HepG2 (cell line): ENCODE measurements around the gene KIN. TPM values are rescaled to one million over a fixed set of nuclear protein-coding genes. Genes with fewer than 3 reads are reported as not detected.

Experiments used
- CENPT ChIP-seq: sonication (generic); formaldehyde crosslinking; IDR thresholded peaks from 2 replicates; pipeline ENCODE4 v1.8.0; 2022; ENCODE audit warnings: low read depth, mild to moderate bottlenecking, moderate library complexity, missing genetic modification reagents
- KAT2B ChIP-seq: fragments of 150-350 bp; IDR thresholded peaks from 2 replicates; pipeline ENCODE4 v1.6.1; 2014; ENCODE audit warnings: low read depth, low read length, borderline replicate concordance
- KDM5B ChIP-seq: sonication (generic); formaldehyde crosslinking; IDR thresholded peaks from 2 replicates; pipeline ENCODE4 v1.4.0; 2020; ENCODE audit warnings: missing genetic modification reagents, mild to moderate bottlenecking, borderline replicate concordance
- MLLT10 ChIP-seq: sonication (generic); formaldehyde crosslinking; IDR thresholded peaks from 2 replicates; pipeline ENCODE4 v1.4.0; 2020; ENCODE audit warnings: missing genetic modification reagents
- NRL ChIP-seq: sonication (generic); formaldehyde crosslinking; IDR thresholded peaks from 2 replicates; pipeline ENCODE4 v1.5.0; 2020; ENCODE audit warnings: missing genetic modification reagents, mild to moderate bottlenecking, moderate library complexity, borderline replicate concordance
- PAXIP1 ChIP-seq: sonication (generic); formaldehyde crosslinking; conservative IDR thresholded peaks from 2 replicates; pipeline ENCODE4 v1.4.0; 2020; ENCODE audit warnings: mild to moderate bottlenecking, missing genetic modification reagents, moderate library complexity
- PHF8 ChIP-seq: sonication (generic); formaldehyde crosslinking; IDR thresholded peaks from 2 replicates; pipeline ENCODE4 v1.5.0; 2020; ENCODE audit warnings: missing genetic modification reagents
- RNF219 ChIP-seq: sonication (generic); formaldehyde crosslinking; IDR thresholded peaks from 2 replicates; pipeline ENCODE4 v1.5.0; 2020; ENCODE audit warnings: mild to moderate bottlenecking, missing genetic modification reagents
- SATB2 ChIP-seq: sonication (generic); formaldehyde crosslinking; IDR thresholded peaks from 2 replicates; pipeline ENCODE4 v1.5.0; 2020; ENCODE audit warnings: missing genetic modification reagents
- TBP ChIP-seq: sonication (generic); formaldehyde crosslinking; IDR thresholded peaks from 2 replicates; pipeline ENCODE4 v1.5.0; 2020; ENCODE audit warnings: missing genetic modification reagents
- ZBTB34 ChIP-seq: sonication (generic); formaldehyde crosslinking; IDR thresholded peaks from 2 replicates; pipeline ENCODE4 v1.8.0; 2022; ENCODE audit warnings: mild to moderate bottlenecking, missing genetic modification reagents
- ZBTB38 ChIP-seq: sonication (generic); formaldehyde crosslinking; IDR thresholded peaks from 2 replicates; pipeline ENCODE4 v1.5.1; 2020; ENCODE audit warnings: mild to moderate bottlenecking, missing genetic modification reagents
- ZNF275 ChIP-seq: sonication (generic); formaldehyde crosslinking; IDR thresholded peaks from 2 replicates; pipeline ENCODE4 v1.8.0; 2022; ENCODE audit warnings: missing genetic modification reagents, mild to moderate bottlenecking, inconsistent platforms, borderline replicate concordance
- ZNF543 ChIP-seq: sonication (generic); formaldehyde crosslinking; IDR thresholded peaks from 2 replicates; pipeline ENCODE4 v1.4.0; 2020; ENCODE audit warnings: mild to moderate bottlenecking, missing genetic modification reagents
- polyA plus RNA-seq, 8 experiments: library from polyadenylated mRNA; depleted of rRNA in 3 of 8; stranded (reverse) in 7 of 8; unstranded in 1 of 8; fragments of >200 nt; fragmentation: Illumina TruSeq in 4 of 8; extraction: Trizol in 4 of 8; gene quantifications; 2 replicates each; pipeline versions ENCODE4 v1.2.1 to v1.2.3, GENCODE V29; 2011 to 2016; ENCODE audit warnings: low read depth in 4 of 8, missing spikeins in 1 of 8, mixed read lengths in 1 of 8; ENCODE audit not compliant: insufficient read depth in 1 of 8
- total RNA-seq, 5 experiments: library from RNA; depleted of rRNA; stranded (reverse); fragments of >200 nt; fragmentation: Illumina TruSeq; extraction: Trizol; gene quantifications; 2 replicates each; pipeline ENCODE4 v1.2.3, GENCODE V29; 2016; ENCODE audit warnings: low read depth in 1 of 5
- TF ChIP-seq, protein P1 (sequence below): sonication (generic); formaldehyde crosslinking; conservative IDR thresholded peaks from 2 replicates; pipeline ENCODE4 v1.8.0; 2022; ENCODE audit warnings: missing genetic modification reagents
- TF ChIP-seq, protein P2 (sequence below): IDR thresholded peaks from 2 replicates; pipeline ENCODE4 v1.6.1; 2016; ENCODE audit warnings: missing compliant biosample characterization, missing genetic modification reagents, borderline replicate concordance

KIN gene
- total and polyA plus RNA-seq, 2 of the 13 experiments (the other 11 are each of a cell fraction or from before 2014, with no cell fraction given), result 4.9 to 23.2 TPM

DNA sequence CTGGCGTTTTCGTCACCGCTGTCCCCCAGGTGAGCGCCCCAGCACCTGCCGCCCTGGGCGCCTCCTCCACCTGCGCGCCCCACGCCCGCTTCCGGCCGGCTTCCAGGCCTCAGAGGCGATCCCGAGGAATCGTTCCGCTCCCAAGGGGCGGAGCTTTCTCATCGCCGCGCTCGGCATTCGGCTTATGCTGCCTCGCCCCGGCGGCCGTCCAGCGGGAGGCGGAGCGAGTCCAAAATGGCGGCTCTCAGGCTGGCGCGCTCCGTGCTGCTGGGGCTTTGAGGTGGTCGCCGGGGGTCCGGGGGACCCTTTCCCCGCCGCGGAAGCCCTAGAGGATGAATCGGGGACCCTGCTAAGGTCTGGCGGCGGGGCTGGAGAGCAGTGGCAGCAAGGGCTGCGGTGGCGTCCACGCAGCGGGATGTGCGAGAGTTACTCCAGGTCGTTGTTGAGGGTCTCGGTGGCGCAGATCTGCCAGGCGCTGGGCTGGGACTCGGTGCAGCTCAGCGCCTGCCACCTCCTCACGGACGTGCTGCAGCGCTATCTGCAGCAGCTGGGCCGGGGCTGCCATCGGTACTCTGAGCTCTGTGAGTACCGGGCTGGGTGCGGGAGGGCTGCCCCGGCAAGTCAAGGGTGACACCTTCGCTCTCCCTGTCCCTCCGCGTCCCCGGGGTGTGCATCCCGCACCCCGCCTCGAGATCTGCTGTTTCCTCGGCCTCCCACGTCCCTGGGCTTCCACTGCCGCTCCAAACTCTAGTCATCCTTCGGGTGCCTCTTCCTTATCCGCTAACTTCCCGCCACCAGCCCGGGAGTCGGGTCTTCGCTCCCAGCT is 30.7 kb upstream of the KIN start, which contains the start of gene TAF3 (continued):
- TF ChIP-seq, protein P1, sequence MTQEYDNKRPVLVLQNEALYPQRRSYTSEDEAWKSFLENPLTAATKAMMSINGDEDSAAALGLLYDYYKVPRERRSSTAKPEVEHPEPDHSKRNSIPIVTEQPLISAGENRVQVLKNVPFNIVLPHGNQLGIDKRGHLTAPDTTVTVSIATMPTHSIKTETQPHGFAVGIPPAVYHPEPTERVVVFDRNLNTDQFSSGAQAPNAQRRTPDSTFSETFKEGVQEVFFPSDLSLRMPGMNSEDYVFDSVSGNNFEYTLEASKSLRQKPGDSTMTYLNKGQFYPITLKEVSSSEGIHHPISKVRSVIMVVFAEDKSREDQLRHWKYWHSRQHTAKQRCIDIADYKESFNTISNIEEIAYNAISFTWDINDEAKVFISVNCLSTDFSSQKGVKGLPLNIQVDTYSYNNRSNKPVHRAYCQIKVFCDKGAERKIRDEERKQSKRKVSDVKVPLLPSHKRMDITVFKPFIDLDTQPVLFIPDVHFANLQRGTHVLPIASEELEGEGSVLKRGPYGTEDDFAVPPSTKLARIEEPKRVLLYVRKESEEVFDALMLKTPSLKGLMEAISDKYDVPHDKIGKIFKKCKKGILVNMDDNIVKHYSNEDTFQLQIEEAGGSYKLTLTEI (CRISPR knock-in tag), result no peak
- TF ChIP-seq PHF8 (CRISPR knock-in tag) (peak; percentile 98), ZNF275 (peak; percentile 46; the same call in 1 of the 2 replicates), KDM5B (peak; percentile 48), MLLT10 (CRISPR knock-in tag) (no peak), NRL (CRISPR knock-in tag) (peak; percentile 81), SATB2 (CRISPR knock-in tag) (no peak), ZBTB34 (0 out of 2 replicates have a peak, but pooled peaks have one; percentile 40), ZNF543 (peak; percentile 49; the same call in 1 of the 2 replicates), RNF219 (CRISPR knock-in tag) (no peak), CENPT (CRISPR knock-in tag) (no peak), ZBTB38 (CRISPR knock-in tag) (no peak), PAXIP1 (CRISPR knock-in tag) (peak; percentile 58), KAT2B (no peak), TBP (CRISPR knock-in tag) (no peak)
- TF ChIP-seq, protein P2, sequence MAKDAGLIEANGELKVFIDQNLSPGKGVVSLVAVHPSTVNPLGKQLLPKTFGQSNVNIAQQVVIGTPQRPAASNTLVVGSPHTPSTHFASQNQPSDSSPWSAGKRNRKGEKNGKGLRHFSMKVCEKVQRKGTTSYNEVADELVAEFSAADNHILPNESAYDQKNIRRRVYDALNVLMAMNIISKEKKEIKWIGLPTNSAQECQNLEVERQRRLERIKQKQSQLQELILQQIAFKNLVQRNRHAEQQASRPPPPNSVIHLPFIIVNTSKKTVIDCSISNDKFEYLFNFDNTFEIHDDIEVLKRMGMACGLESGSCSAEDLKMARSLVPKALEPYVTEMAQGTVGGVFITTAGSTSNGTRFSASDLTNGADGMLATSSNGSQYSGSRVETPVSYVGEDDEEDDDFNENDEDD, result peak; percentile 86
